Activated CD4-positive, alpha-beta T cell treated with anti-CD3 and anti-CD28 coated beads for 36 hours (primary cell): ENCODE measurements around the gene SLC3A2. TPM values are rescaled to one million over a fixed set of nuclear protein-coding genes. Genes with fewer than 3 reads are reported as not detected.
A peak's percentile ranks its signal among the peaks of the same experiment; 100 is the strongest.
"Not testable (repeated sequence)": the region's sequence is repeated elsewhere in the genome, so short reads cannot be mapped to it uniquely, and the experiment has no call there.

Experiments used
- ATAC-seq: fragments of 200-7000 bp; cut with Tn5 transposase; one replicate; pipeline ENCODE4 v1.10.0; 2021; ENCODE audit warnings: mild to moderate bottlenecking, moderate library complexity
- CTCF ChIA-PET: fragments of 350-600 bp; sonication (Branson Sonifier 250); formaldehyde crosslinking; loops from one replicate; lab custom pipeline; 2021; ENCODE audit warnings: antibody characterized with exemption; lab: Charles Lee
- POLR2A ChIA-PET: fragments of 350-600 bp; sonication (Branson Sonifier 250); formaldehyde crosslinking; loops from one replicate; lab custom pipeline; 2021; ENCODE audit warnings: antibody characterized with exemption, inconsistent platforms; lab: Charles Lee
- DNase-seq: peaks from one replicate; pipeline ENCODE4 v3.0.0-alpha.2; 2020
- H3K27ac Mint-ChIP-seq: one replicate; pipeline ENCODE4 v1.8.0; 2021; ENCODE audit warnings: mixed read lengths
- H3K27me3 Mint-ChIP-seq: one replicate; pipeline ENCODE4 v1.8.0; 2021; ENCODE audit warnings: mixed read lengths
- H3K36me3 Mint-ChIP-seq: one replicate; pipeline ENCODE4 v1.8.0; 2021; ENCODE audit warnings: low read depth, mixed read lengths
- H3K4me1 Mint-ChIP-seq: one replicate; pipeline ENCODE4 v1.8.0; 2021; ENCODE audit warnings: mixed read lengths
- H3K4me3 Mint-ChIP-seq: one replicate; pipeline ENCODE4 v1.8.0; 2021; ENCODE audit warnings: mild to moderate bottlenecking, moderate library complexity, mixed read lengths
- H3K9me3 Mint-ChIP-seq: one replicate; pipeline ENCODE4 v1.8.0; 2021; ENCODE audit warnings: low read depth, mixed read lengths
- intact Hi-C, 2 experiments: fragments of 100-400 bp; cut with DNase I in 1 of 2; cut with micrococcal nuclease in 1 of 2; formaldehyde crosslinking; loops; one replicate each; pipeline versions ENCODE4 v1.14.2 to v1.15.1; 2022 to 2024; cut with DNase I, micrococcal nuclease
- total RNA-seq, 2 experiments: library from RNA; stranded (reverse); gene quantifications; one replicate each; pipeline ENCODE4 v1.2.3, GENCODE V29; 2021

The SLC3A2 gene
- total RNA-seq: 100 to 1,000 TPM; 401 to 402 TPM

- Mint-ChIP-seq H3K9me3 (no peaks in the 10 kb centered on the region), H3K36me3 (peaks cover 77% of the 10 kb centered on the region)
- intact Hi-C loops: loop anchor here (1.0 to 10.0 kb wide), 23 partner anchors 25 to 1424 kb away; partner anchors contain the start of genes HNRNPUL2 (in 2 of the 2), NXF1 (in 2 of the 2), TMEM179B (in 2 of the 2) and ATL3 (in 1 of the 2)
Measured at GRCh38 chr11:62880803-62881578, at the start of gene SLC3A2. Gene SLC3A2, plus strand, starts transcription at chr11:62880896. Its CDS starts 128 bp downstream, at chr11:62881024.

GRCh38 chr11:62830904-62831519 is 49.7 kb upstream of the SLC3A2 start:
- intact Hi-C loops: loop anchor here (1.0 to 2.0 kb wide), 4 partner anchors 8 to 60 kb away; partner anchors contain the start of genes WDR74 (in 2 of the 2), NXF1 (in 1 of the 2), TAF6L (in 1 of the 2) and TMEM223 (in 1 of the 2)
- Mint-ChIP-seq H3K36me3 (peaks cover 26% of the 10 kb centered on the region), H3K4me3 (peak overlapping the region; percentile 84), H3K27ac (peak overlapping the region; percentile 99), H3K4me1 (peaks cover 33% of the 10 kb centered on the region), H3K9me3 (no peaks in the 10 kb centered on the region), H3K27me3 (no peaks in the 10 kb centered on the region)
- CTCF ChIA-PET: interaction anchor here (0.6 to 1.2 kb wide), 5 partner anchors 44 to 436 kb away, joined by 3 to 5 read pairs (median 3); no protein-coding TSS in a partner anchor
- POLR2A ChIA-PET: interaction anchor here (0.7 to 2.8 kb wide), 9 partner anchors 10 to 240 kb away, joined by 3 to 73 read pairs (median 13); partner anchors contain the start of genes TUT1 and ZBTB3
- DNase-seq: no peak
- ATAC-seq: no peak

More at GRCh38 chr11:62880803-62881578, at the start of gene SLC3A2:
- no peaks in the 10 kb centered on the region for H3K27me3 Mint-ChIP-seq
- ATAC-seq: peak; percentile 75
- ChIA-PET POLR2A (interaction anchor here (0.5 to 6.1 kb wide), 22 partner anchors 9 to 329 kb away, joined by 3 to 71 read pairs (median 4); partner anchors contain the start of genes C11orf98, EEF1G, HNRNPUL2 and MTA2), CTCF (interaction anchor here (0.6 to 2.6 kb wide), 16 partner anchors 8 to 456 kb away, joined by 3 to 17 read pairs (median 4); partner anchors contain the start of genes EEF1G, LBHD1, TMEM179B and UQCC3)
- peak within 1 kb of the TSS; percentile 100 for H3K27ac Mint-ChIP-seq
- H3K4me1 Mint-ChIP-seq: peaks cover 44% of the 10 kb centered on the region
- peak; percentile 94 for DNase-seq
- peak within 1 kb of the TSS; percentile 99 for H3K4me3 Mint-ChIP-seq

- DNase-seq: peak; percentile 100
- H3K27ac Mint-ChIP-seq: peak within 1 kb of the TSS; percentile 99
- intact Hi-C loops: loop anchor here (1.0 to 2.0 kb wide), 11 partner anchors 8 to 241 kb away; partner anchors contain the start of genes NXF1 (in 2 of the 2), WDR74 (in 2 of the 2), SLC3A2 (in 1 of the 2) and TAF6L (in 1 of the 2)
- H3K4me1 Mint-ChIP-seq: peaks cover 38% of the 10 kb centered on the region
- peak within 1 kb of the TSS; percentile 84 for H3K4me3 Mint-ChIP-seq
- peaks cover 30% of the 10 kb centered on the region for H3K36me3 Mint-ChIP-seq
- peak; percentile 95 for ATAC-seq
- ChIA-PET POLR2A (interaction anchor here (0.6 to 2.8 kb wide), 19 partner anchors 9 to 292 kb away, joined by 3 to 73 read pairs (median 5); partner anchors contain the start of genes C11orf98, CSKMT, INTS5 and TMEM179B), CTCF (interaction anchor here (0.7 to 1.2 kb wide), 6 partner anchors 41 to 437 kb away, joined by 3 to 5 read pairs (median 4); no protein-coding TSS in a partner anchor)
- H3K27me3 Mint-ChIP-seq: no peaks in the 10 kb centered on the region
- no peaks in the 10 kb centered on the region for H3K9me3 Mint-ChIP-seq
Measured at GRCh38 chr11:62831520-62832335, 49.0 kb upstream of the SLC3A2 start, which contains the start of gene STX5. Gene STX5, minus strand, starts transcription at chr11:62832051. Its CDS starts 808 bp downstream, at chr11:62831243.

DNA sequence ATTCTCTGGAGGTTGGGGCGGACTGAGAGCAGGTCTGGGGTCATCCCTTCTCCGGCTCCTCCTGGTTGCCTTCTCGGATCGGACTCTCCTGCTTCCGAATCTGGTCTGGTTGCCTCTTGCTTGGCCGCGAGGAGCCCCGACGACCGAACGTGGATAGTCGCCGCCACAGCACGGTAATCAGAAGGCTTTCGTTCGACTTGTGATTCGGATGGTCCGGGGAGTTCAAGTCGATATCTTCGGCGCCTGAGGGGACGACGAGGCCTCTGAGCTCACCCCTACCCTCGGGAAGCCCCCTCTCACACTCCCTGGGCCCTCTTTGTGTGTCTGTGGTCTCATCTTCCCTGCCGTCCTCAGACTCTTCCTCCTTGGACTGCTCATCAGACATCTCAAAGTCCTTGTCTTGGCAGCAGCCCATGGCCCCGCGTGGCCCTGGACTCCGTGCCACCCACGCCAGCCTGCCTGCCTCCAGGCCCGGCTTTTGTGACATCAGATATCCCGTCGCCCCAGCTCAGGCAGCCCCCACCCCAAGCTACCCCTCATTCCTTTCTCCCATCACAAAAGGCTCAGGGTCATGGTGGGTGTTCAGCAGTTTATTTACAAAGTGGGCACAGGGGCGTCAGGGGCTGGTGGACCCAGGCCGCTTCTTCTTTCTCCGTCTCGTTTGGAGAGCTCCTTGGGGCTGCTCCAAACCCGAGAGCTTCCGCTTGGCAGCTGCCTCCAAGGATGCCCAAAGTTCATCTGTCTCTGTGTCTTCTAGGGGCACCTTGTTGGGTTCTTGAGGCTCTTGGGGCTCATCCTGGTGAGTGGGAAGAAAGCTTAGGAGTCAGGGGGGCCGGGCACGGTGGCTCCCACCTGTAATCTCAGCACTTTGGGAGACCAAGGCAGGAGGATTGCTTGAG is 48.1 kb upstream of the SLC3A2 start, which contains the start of gene TEX54:
TSS of gene TEX54 (minus strand) at position 506 of the 899 bp plus-strand sequence.
- ATAC-seq (peak; percentile 1), DNase-seq (no peak)
- intact Hi-C loops: loop anchor here in 1 of 2 experiments (1.0 to 2.0 kb wide), 7 partner anchors 27 to 242 kb away; partner anchors contain the start of genes NXF1, SLC3A2, TMEM179B and TTC9C
- H3K9me3 Mint-ChIP-seq: no peaks in the 10 kb centered on the region
- peaks cover 29% of the 10 kb centered on the region for H3K36me3 Mint-ChIP-seq
- H3K4me3 Mint-ChIP-seq: peak within 1 kb of the TSS; percentile 84
- H3K27ac Mint-ChIP-seq: peak within 1 kb of the TSS; percentile 99
- H3K4me1 Mint-ChIP-seq: peaks cover 43% of the 10 kb centered on the region
- CTCF ChIA-PET: interaction anchor here (0.6 to 1.2 kb wide), 8 partner anchors 37 to 438 kb away, joined by 3 to 5 read pairs (median 4); partner anchors contain the start of genes MTA2 and ZBTB3
- no peaks in the 10 kb centered on the region for H3K27me3 Mint-ChIP-seq
- POLR2A ChIA-PET: interaction anchor here (0.6 to 2.8 kb wide), 15 partner anchors 8 to 293 kb away, joined by 3 to 73 read pairs (median 10); partner anchors contain the start of genes C11orf98, CSKMT, MTA2 and TMEM179B

DNA sequence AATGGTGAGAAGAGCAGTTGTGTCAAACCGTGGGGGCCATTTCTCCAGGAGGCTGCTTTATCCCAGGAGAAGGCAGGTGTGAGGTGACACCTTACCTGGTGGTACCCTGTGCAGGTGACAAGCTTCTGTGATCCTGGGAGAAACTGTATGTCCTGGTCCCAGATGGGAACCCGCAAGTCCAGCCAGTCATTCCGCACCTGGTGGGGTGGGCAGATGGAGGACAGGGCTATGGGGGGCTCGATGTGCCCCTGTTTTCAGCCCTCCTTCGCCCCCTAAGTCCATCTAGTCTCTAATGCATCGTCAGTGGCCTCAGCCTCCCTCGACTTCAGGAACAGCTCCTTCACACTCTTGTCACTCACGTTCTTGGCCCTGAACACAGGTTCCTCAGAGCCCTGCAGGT is 45.4 kb upstream of the SLC3A2 start:
- peaks cover 40% of the 10 kb centered on the region for H3K36me3 Mint-ChIP-seq

GRCh38 chr11:62839050-62839945 is 41.4 kb upstream of the SLC3A2 start, which contains the start of gene WDR74:
Gene WDR74, minus strand, starts transcription at chr11:62839590. Its CDS starts 20 bp downstream, at chr11:62839570.
- ChIA-PET POLR2A (interaction anchor here (0.6 to 3.4 kb wide), 19 partner anchors 7 to 1801 kb away, joined by 3 to 383 read pairs (median 15); partner anchors contain the start of genes C11orf98, CSKMT, HNRNPUL2 and SLC3A2), CTCF (interaction anchor here (0.6 to 2.6 kb wide), 4 partner anchors 11 to 150 kb away, joined by 3 to 12 read pairs (median 4); partner anchors contain the start of genes LRRN4CL, SLC3A2 and TMEM179B)
- H3K27ac Mint-ChIP-seq: no peak within 1 kb of the TSS
- no peaks in the 10 kb centered on the region for H3K27me3 Mint-ChIP-seq
- H3K36me3 Mint-ChIP-seq: peaks cover 27% of the 10 kb centered on the region
- H3K9me3 Mint-ChIP-seq: no peaks in the 10 kb centered on the region
- intact Hi-C loops: loop anchor here (1.0 kb wide), 5 partner anchors 8 to 68 kb away; partner anchors contain the start of genes NXF1 (in 2 of the 2), TAF6L (in 1 of the 2) and TMEM179B (in 1 of the 2)
- peak; percentile 96 for DNase-seq
- H3K4me3 Mint-ChIP-seq: no peak within 1 kb of the TSS
- H3K4me1 Mint-ChIP-seq: peaks cover 33% of the 10 kb centered on the region
- peak; percentile 46 for ATAC-seq

More for the DNA sequence above, 45.4 kb upstream of the SLC3A2 start:
- CTCF ChIA-PET: no interaction called here
- peaks cover 49% of the 10 kb centered on the region for H3K4me1 Mint-ChIP-seq
- POLR2A ChIA-PET: interaction anchor here (0.6 kb wide), 1 partner anchor 45 kb away, joined by 3 read pairs; no protein-coding TSS in a partner anchor
- intact Hi-C loops: no loop called here
- no peaks in the 10 kb centered on the region for H3K9me3 Mint-ChIP-seq
- no peaks in the 10 kb centered on the region for H3K27me3 Mint-ChIP-seq
- no peak for DNase-seq
- H3K27ac Mint-ChIP-seq: no peak overlapping the region
- ATAC-seq: no peak
- no peak overlapping the region for H3K4me3 Mint-ChIP-seq

- ATAC-seq: peak; percentile 20
- H3K4me3 Mint-ChIP-seq, H3K9me3 Mint-ChIP-seq, H3K27me3 Mint-ChIP-seq, H3K27ac Mint-ChIP-seq: not testable (repeated sequence)
- ChIA-PET CTCF (interaction anchor here (0.9 to 2.6 kb wide), 9 partner anchors 11 to 114 kb away, joined by 3 to 12 read pairs (median 6); partner anchors contain the start of genes HNRNPUL2, SLC3A2 and TMEM179B), POLR2A (interaction anchor here (0.6 to 3.4 kb wide), 66 partner anchors 9 to 1346 kb away, joined by 3 to 383 read pairs (median 6); partner anchors contain the start of genes AHNAK, BSCL2, C11orf98 and CSKMT)
- peak; percentile 91 for DNase-seq
- Mint-ChIP-seq H3K36me3 (peaks cover 20% of the 10 kb centered on the region), H3K4me1 (peaks cover 28% of the 10 kb centered on the region)
- intact Hi-C loops: loop anchor here (1.0 to 5.0 kb wide), 9 partner anchors 14 to 284 kb away; partner anchors contain the start of genes HNRNPUL2 (in 2 of the 2), UQCC3 (in 2 of the 2), LBHD1 (in 1 of the 2) and TMEM179B (in 1 of the 2)
Measured at GRCh38 chr11:62840721-62841360, 39.9 kb upstream of the SLC3A2 start.
